MCF 10A (cell line): ENCODE results near the gene EHMT1. TPM values are rescaled to one million over a fixed set of nuclear protein-coding genes. Genes with fewer than 3 reads are reported as not detected.

Experiments
- BruUV-seq: library from RNA; stranded (reverse); fragments of 400-500 nt; replicated peaks from 2 replicates; lab custom pipeline; 2021; lab: Mats Ljungman, UMichigan
- CTCF ChIA-PET: fragments of 300-600 bp; sonication (Branson Sonifier 250); formaldehyde crosslinking; extraction: SDS; loops from one replicate; lab custom pipeline; 2021; ENCODE audit warnings: antibody characterized with exemption, inconsistent platforms; lab: Yijun Ruan, JAX
- POLR2A ChIA-PET: fragments of 300-600, 350-650 bp; sonication (Branson Sonifier 250); formaldehyde crosslinking; extraction: SDS; loops from one replicate; lab custom pipeline; 2020; ENCODE audit warnings: antibody characterized with exemption, inconsistent platforms; lab: Yijun Ruan, JAX
- DNase-seq: peaks from one replicate; pipeline ENCODE4 v3.0.0-alpha.2; 2018; ENCODE audit not compliant: unreplicated experiment
- H3K27ac Mint-ChIP-seq: one replicate; pipeline ENCODE4 v1.8.0; 2022; ENCODE audit warnings: mild to moderate bottlenecking, low read depth, mixed read lengths; ENCODE audit not compliant: unreplicated experiment
- H3K27me3 Mint-ChIP-seq: one replicate; pipeline ENCODE4 v1.8.0; 2022; ENCODE audit warnings: mixed read lengths; ENCODE audit not compliant: insufficient read depth, unreplicated experiment
- H3K36me3 Mint-ChIP-seq: one replicate; pipeline ENCODE4 v1.8.0; 2022; ENCODE audit warnings: mild to moderate bottlenecking, moderate library complexity, mixed read lengths; ENCODE audit not compliant: insufficient read depth, unreplicated experiment
- H3K4me1 Mint-ChIP-seq: one replicate; pipeline ENCODE4 v1.8.0; 2022; ENCODE audit warnings: mixed read lengths; ENCODE audit not compliant: insufficient read depth, unreplicated experiment
- H3K4me3 Mint-ChIP-seq: one replicate; pipeline ENCODE4 v1.8.0; 2022; ENCODE audit warnings: mild to moderate bottlenecking, moderate library complexity, mixed read lengths; ENCODE audit not compliant: unreplicated experiment
- H3K9me3 Mint-ChIP-seq: one replicate; pipeline ENCODE4 v1.8.0; 2022; ENCODE audit warnings: mixed read lengths; ENCODE audit not compliant: unreplicated experiment
- CTCF ChIP-seq: fragments of 200-600 bp; IDR thresholded peaks from one replicate; pipeline ENCODE4 v1.8.0; 2022; ENCODE audit warnings: antibody characterized with exemption, mild to moderate bottlenecking; ENCODE audit not compliant: unreplicated experiment
- intact Hi-C: fragments of 100-400 bp; cut with micrococcal nuclease; formaldehyde crosslinking; loops from 2 replicates; pipeline ENCODE4 v1.14.1; 2022
- total RNA-seq: library from RNA; stranded (reverse); gene quantifications from 2 replicates; pipeline ENCODE4 v1.2.3, GENCODE V29; 2022

The EHMT1 gene
- total RNA-seq, 1 experiment from 2014 or later, result 79.7 TPM

- BruUV-seq, result no TSS peak
- Mint-ChIP-seq H3K9me3 (peaks cover 7% of the 10 kb centered on the region), H3K4me1 (peaks cover 11% of the 10 kb centered on the region), H3K4me3 (no peak overlapping the region), H3K27ac (peak overlapping the region; percentile 10), H3K27me3 (no peaks in the 10 kb centered on the region), H3K36me3 (peaks cover 55% of the 10 kb centered on the region)
- no peak for DNase-seq
- no peak for TF ChIP-seq CTCF
- intact Hi-C loops, result no loop called here
- ChIA-PET POLR2A (interaction anchor here (0.7 to 0.9 kb wide), 2 partner anchors 14 to 51 kb away, joined by 3 to 5 read pairs; no protein-coding TSS in a partner anchor), CTCF (no interaction called here)
Measured at GRCh38 chr9:137717776-137718327, 99.0 kb downstream of the EHMT1 start.

- intact Hi-C loops, result no loop called here
- no peak for TF ChIP-seq CTCF
- POLR2A ChIA-PET, result interaction anchor here (1.1 to 1.8 kb wide), 3 partner anchors 9 to 16 kb away, joined by 3 to 8 read pairs (median 4); no protein-coding TSS in a partner anchor
- no TSS peak for BruUV-seq
- CTCF ChIA-PET, result interaction anchor here (0.6 kb wide), 1 partner anchor 399 kb away, joined by 3 read pairs; no protein-coding TSS in a partner anchor
- Mint-ChIP-seq H3K9me3 (peaks cover 7% of the 10 kb centered on the region), H3K27ac (peak overlapping the region; percentile 31), H3K36me3 (peaks cover 59% of the 10 kb centered on the region), H3K4me3 (no peak overlapping the region), H3K4me1 (peaks cover 11% of the 10 kb centered on the region), H3K27me3 (no peaks in the 10 kb centered on the region)
- DNase-seq, result no peak
Measured at GRCh38 chr9:137719194-137719593, 100.4 kb downstream of the EHMT1 start.

- no peak for TF ChIP-seq CTCF
- intact Hi-C loops, result no loop called here
- no TSS peak for BruUV-seq
- Mint-ChIP-seq H3K4me1 (peaks cover 11% of the 10 kb centered on the region), H3K9me3 (peaks cover 7% of the 10 kb centered on the region), H3K36me3 (peaks cover 68% of the 10 kb centered on the region), H3K27me3 (no peaks in the 10 kb centered on the region), H3K4me3 (no peak overlapping the region), H3K27ac (peak overlapping the region; percentile 61)
- peak; percentile 30 for DNase-seq
- ChIA-PET POLR2A (interaction anchor here (0.6 to 1.8 kb wide), 4 partner anchors 12 to 255 kb away, joined by 3 to 8 read pairs (median 4); no protein-coding TSS in a partner anchor), CTCF (interaction anchor here (1.0 kb wide), 2 partner anchors 11 to 47 kb away, joined by 3 read pairs; no protein-coding TSS in a partner anchor)
Measured at GRCh38 chr9:137720571-137721110, 101.8 kb downstream of the EHMT1 start.

GRCh38 chr9:137721479-137721878, 102.7 kb downstream of the EHMT1 start:
- Mint-ChIP-seq H3K9me3 (peaks cover 7% of the 10 kb centered on the region), H3K27ac (peak overlapping the region; percentile 90), H3K4me3 (no peak overlapping the region), H3K36me3 (peaks cover 65% of the 10 kb centered on the region), H3K4me1 (peaks cover 11% of the 10 kb centered on the region), H3K27me3 (no peaks in the 10 kb centered on the region)
- DNase-seq, result no peak
- CTCF ChIA-PET, result interaction anchor here (0.6 to 1.0 kb wide), 5 partner anchors 31 to 438 kb away, joined by 3 to 6 read pairs (median 4); no protein-coding TSS in a partner anchor
- BruUV-seq, result no TSS peak
- POLR2A ChIA-PET, result interaction anchor here (1.8 kb wide), 1 partner anchor 21 kb away, joined by 4 read pairs; no protein-coding TSS in a partner anchor
- TF ChIP-seq CTCF, result no peak
- intact Hi-C loops, result no loop called here
